Esophagus (tissue), 2 donors: ENCODE measurements around the gene GRAMD1A. TPM values are rescaled to one million over a fixed set of nuclear protein-coding genes. Genes with fewer than 3 reads are reported as not detected.
A peak's percentile ranks its signal among the peaks of the same experiment; 100 is the strongest.
"Not testable (repeated sequence)": the region's sequence is repeated elsewhere in the genome, so short reads cannot be mapped to it uniquely, and the experiment has no call there.

Source experiments
- H3K27ac ChIP-seq, 2 donors: one replicate each; pipeline ENCODE4 v1.5.1; 2013; ENCODE audit warnings: low read depth in 2 of 2, mild to moderate bottlenecking in 2 of 2, inconsistent platforms in 1 of 2, low read length in 1 of 2, moderate library complexity in 1 of 2
- H3K27me3 ChIP-seq, 2 donors: one replicate each; pipeline ENCODE4 v1.6.1; 2013; ENCODE audit warnings: low read length in 2 of 2, control low read depth in 1 of 2, mild to moderate bottlenecking in 1 of 2; ENCODE audit not compliant: insufficient read depth in 2 of 2, control insufficient read depth in 1 of 2
- H3K36me3 ChIP-seq, 2 donors: one replicate each; pipeline ENCODE4 v1.6.1; 2013; ENCODE audit warnings: low read length in 1 of 2; ENCODE audit not compliant: control insufficient read depth in 2 of 2, insufficient read depth in 2 of 2
- H3K4me1 ChIP-seq, 2 donors: one replicate each; pipeline ENCODE4 v1.6.1; 2013; ENCODE audit warnings: low read length in 1 of 2; ENCODE audit not compliant: control insufficient read depth in 2 of 2, insufficient read depth in 2 of 2
- H3K4me3 ChIP-seq, 2 donors: one replicate each; pipeline ENCODE4 v1.5.1; 2013; ENCODE audit warnings: low read length in 2 of 2, mild to moderate bottlenecking in 2 of 2, low read depth in 1 of 2, moderate library complexity in 1 of 2
- H3K9me3 ChIP-seq, 2 donors: one replicate each; pipeline ENCODE4 v1.6.1; 2013; ENCODE audit warnings: mild to moderate bottlenecking in 2 of 2, low read depth in 1 of 2, low read length in 1 of 2, moderate library complexity in 1 of 2; ENCODE audit not compliant: control insufficient read depth in 2 of 2, insufficient read depth in 1 of 2
- WGBS, 2 donors: extraction: QIAGEN DNeasy Blood & Tissue Kit; methylation state at CpG; one replicate each; pipeline ENCODE4 v1.1.7; 2013; 5-methylcytosine and 5-hydroxymethylcytosine counted together
- polyA plus RNA-seq, 2 donors: library from polyadenylated mRNA; stranded (reverse); fragments of 200-250 nt; gene quantifications; one replicate each; pipeline ENCODE4 v1.2.3, GENCODE V29; 2013
- donor health status: healthy with polysubstance abuse.
- donor health status: Bipolar disorder and iron deficiency.

The GRAMD1A gene
- polyA plus RNA-seq, 2 donors: 11.7 to 14.0 TPM

- no peaks in the 10 kb centered on the region for H3K9me3 ChIP-seq
- H3K4me1 ChIP-seq: no peaks in the 10 kb centered on the region
- 84 to 85% methylated on average over 6 of the region's 6 CpGs for WGBS, 2 donors
- no peak overlapping the region for H3K4me3 ChIP-seq
- no peaks in the 10 kb centered on the region for H3K27me3 ChIP-seq
- H3K27ac ChIP-seq: no peak overlapping the region
- peaks cover 7 to 46% of the 10 kb centered on the region in 2 donors for H3K36me3 ChIP-seq
Measured at GRCh38 chr19:35024095-35024494, 24.0 kb downstream of the GRAMD1A start.

GRCh38 chr19:35025969-35026368, 25.8 kb downstream of the GRAMD1A start:
- Histone ChIP-seq H3K4me1 (peaks cover 0 to 5% of the 10 kb centered on the region in 2 donors), H3K27me3 (no peaks in the 10 kb centered on the region), H3K36me3 (peaks cover 7 to 40% of the 10 kb centered on the region in 2 donors), H3K27ac (no peak overlapping the region), H3K9me3 (no peaks in the 10 kb centered on the region), H3K4me3 (no peak overlapping the region)
- WGBS, 2 donors: 89 to 92% methylated on average over 21 of the region's 21 CpGs

- H3K4me1 ChIP-seq: peaks cover 0 to 5% of the 10 kb centered on the region in 2 donors
- H3K27me3 ChIP-seq: no peaks in the 10 kb centered on the region
- peaks cover 7 to 35% of the 10 kb centered on the region in 2 donors for H3K36me3 ChIP-seq
- 79 to 83% methylated on average over 6 of the region's 6 CpGs for WGBS, 2 donors
- no peak overlapping the region for H3K4me3 ChIP-seq
- H3K9me3 ChIP-seq: no peaks in the 10 kb centered on the region
- no peak overlapping the region for H3K27ac ChIP-seq
Measured at GRCh38 chr19:35026418-35026817, 26.3 kb downstream of the GRAMD1A start.

- peaks cover 0 to 5% of the 10 kb centered on the region in 2 donors for H3K4me1 ChIP-seq
- H3K4me3 ChIP-seq: no peak overlapping the region
- H3K27me3 ChIP-seq: no peaks in the 10 kb centered on the region
- H3K36me3 ChIP-seq: peaks cover 7 to 30% of the 10 kb centered on the region in 2 donors
- H3K27ac ChIP-seq: no peak overlapping the region
- no peaks in the 10 kb centered on the region for H3K9me3 ChIP-seq
- WGBS, 2 donors: 89 to 91% methylated on average over 8 of the region's 8 CpGs
Measured at GRCh38 chr19:35027009-35027408, 26.9 kb downstream of the GRAMD1A start.

- WGBS, 2 donors: 74 to 80% methylated on average over 7 of the region's 7 CpGs
- Histone ChIP-seq H3K36me3 (peaks cover 7 to 22% of the 10 kb centered on the region in 2 donors), H3K9me3 (no peaks in the 10 kb centered on the region), H3K4me3 (no peak overlapping the region), H3K27me3 (no peaks in the 10 kb centered on the region), H3K4me1 (peaks cover 0 to 5% of the 10 kb centered on the region in 2 donors), H3K27ac (no peak overlapping the region)
Measured at GRCh38 chr19:35027851-35028599, 27.9 kb downstream of the GRAMD1A start.

- H3K27ac ChIP-seq, H3K27me3 ChIP-seq, H3K4me3 ChIP-seq, H3K4me1 ChIP-seq, H3K9me3 ChIP-seq: not testable (repeated sequence)
- peaks cover 7 to 17% of the 10 kb centered on the region in 2 donors for H3K36me3 ChIP-seq
- WGBS, 2 donors: 76 to 92% methylated on average over 3 of the region's 3 CpGs
Measured at GRCh38 chr19:35028600-35028885, 28.4 kb downstream of the GRAMD1A start.

- peaks cover 7 to 13% of the 10 kb centered on the region in 2 donors for H3K36me3 ChIP-seq
- not testable (repeated sequence) for H3K27ac ChIP-seq, H3K27me3 ChIP-seq, H3K4me1 ChIP-seq, H3K9me3 ChIP-seq, H3K4me3 ChIP-seq
- WGBS, 2 donors: 70 to 74% methylated on average over 11 of the region's 11 CpGs
Measured at GRCh38 chr19:35029275-35029736, 29.2 kb downstream of the GRAMD1A start.

GRCh38 chr19:35029737-35030256, 29.7 kb downstream of the GRAMD1A start:
- peaks cover 7 to 16% of the 10 kb centered on the region in 2 donors for H3K36me3 ChIP-seq
- WGBS, 2 donors: 13 to 15% methylated on average over 11 of the region's 11 CpGs
- no peaks in the 10 kb centered on the region for H3K27me3 ChIP-seq
- no peaks in the 10 kb centered on the region for H3K9me3 ChIP-seq
- H3K27ac ChIP-seq: no peak overlapping the region
- peak overlapping the region; percentile 28 to 49 for H3K4me3 ChIP-seq
- peaks cover 5% of the 10 kb centered on the region in 2 donors for H3K4me1 ChIP-seq

GRCh38 chr19:35030257-35031071, 30.3 kb downstream of the GRAMD1A start, which contains the start of gene SCN1B:
TSS of gene SCN1B (plus strand) at chr19:35030470. CDS start at chr19:35030821, 351 bp downstream.
- Histone ChIP-seq H3K27me3 (no peaks in the 10 kb centered on the region), H3K4me1 (peaks cover 5% of the 10 kb centered on the region in 2 donors), H3K27ac (no peak within 1 kb of the TSS), H3K36me3 (peaks cover 7 to 16% of the 10 kb centered on the region in 2 donors), H3K4me3 (peak within 1 kb of the TSS; percentile 31 to 49), H3K9me3 (no peaks in the 10 kb centered on the region)
- 1% methylated on average over 65 to 118 of the region's 118 CpGs for WGBS, 2 donors
